C4-2B (cell line): Measurements from ENCODE around the gene TEX35.

Source experiments
- CTCF ChIP-seq: fragments of 450-650 bp; conservative IDR thresholded peaks from 2 replicates; pipeline ENCODE4 v1.5.1; 2017; ENCODE audit warnings: mild to moderate bottlenecking
- ZFX ChIP-seq: fragments of 450-650 bp; IDR thresholded peaks from 2 replicates; pipeline ENCODE4 v1.6.1; 2017

DNA sequence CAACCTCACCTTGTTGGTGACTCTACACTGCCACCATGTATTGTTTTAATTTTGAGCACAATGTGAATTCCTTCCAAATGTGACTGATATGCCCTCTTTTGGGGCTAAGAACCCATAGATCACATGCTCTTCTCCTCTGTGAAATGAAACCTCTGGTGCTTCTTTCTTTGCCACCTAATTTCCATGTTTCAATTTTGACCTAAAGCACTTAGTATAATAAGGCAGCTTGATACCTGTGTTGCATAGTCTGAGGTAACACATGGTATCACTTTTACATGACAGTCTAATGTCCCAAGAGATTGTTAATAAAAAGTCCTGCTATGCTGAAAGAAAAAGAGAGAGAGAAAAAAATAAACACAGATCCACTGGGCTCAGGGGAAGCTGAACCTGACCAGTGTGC, 40.4 kb upstream of the TEX35 start:
- TF ChIP-seq CTCF = no peak
- TF ChIP-seq ZFX = no peak
